ENCODE data around the gene MUC21.

DNA sequence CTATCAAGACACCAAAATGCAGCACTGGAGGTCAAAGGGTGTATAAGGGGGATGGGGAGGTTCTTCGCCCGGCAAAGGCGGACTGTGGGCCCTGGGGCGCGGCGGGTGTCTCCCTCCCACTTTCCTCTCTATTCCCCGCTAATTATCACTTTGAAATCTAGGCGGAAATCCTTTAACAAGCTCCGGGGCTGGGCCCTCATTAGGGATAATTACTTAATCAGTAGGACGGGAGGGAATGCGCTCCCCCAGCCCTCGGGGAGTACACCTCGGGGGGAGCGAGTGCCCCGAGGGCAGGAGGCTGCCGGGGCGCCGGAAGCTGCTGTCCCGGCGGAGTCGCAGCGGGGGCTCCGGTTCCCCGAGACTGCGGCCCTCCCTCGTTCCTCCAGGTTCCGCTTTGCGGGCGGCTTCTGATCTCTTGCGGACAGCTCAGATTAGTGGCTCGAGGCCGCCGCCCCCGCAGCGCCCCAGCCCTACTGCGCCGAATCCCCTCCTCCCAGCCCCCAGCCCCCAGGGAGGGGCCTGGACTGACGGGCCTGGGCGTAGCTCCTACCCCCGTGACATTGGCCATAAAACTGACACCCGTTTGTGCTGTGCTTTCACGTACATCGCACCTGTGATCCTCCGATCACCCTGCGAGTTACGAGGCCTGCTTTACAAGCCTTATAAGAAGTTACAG, 28.0 kb upstream of the MUC21 start:
- TF ChIP-seq, protein P1, sequence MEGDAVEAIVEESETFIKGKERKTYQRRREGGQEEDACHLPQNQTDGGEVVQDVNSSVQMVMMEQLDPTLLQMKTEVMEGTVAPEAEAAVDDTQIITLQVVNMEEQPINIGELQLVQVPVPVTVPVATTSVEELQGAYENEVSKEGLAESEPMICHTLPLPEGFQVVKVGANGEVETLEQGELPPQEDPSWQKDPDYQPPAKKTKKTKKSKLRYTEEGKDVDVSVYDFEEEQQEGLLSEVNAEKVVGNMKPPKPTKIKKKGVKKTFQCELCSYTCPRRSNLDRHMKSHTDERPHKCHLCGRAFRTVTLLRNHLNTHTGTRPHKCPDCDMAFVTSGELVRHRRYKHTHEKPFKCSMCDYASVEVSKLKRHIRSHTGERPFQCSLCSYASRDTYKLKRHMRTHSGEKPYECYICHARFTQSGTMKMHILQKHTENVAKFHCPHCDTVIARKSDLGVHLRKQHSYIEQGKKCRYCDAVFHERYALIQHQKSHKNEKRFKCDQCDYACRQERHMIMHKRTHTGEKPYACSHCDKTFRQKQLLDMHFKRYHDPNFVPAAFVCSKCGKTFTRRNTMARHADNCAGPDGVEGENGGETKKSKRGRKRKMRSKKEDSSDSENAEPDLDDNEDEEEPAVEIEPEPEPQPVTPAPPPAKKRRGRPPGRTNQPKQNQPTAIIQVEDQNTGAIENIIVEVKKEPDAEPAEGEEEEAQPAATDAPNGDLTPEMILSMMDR (IDR thresholded peaks at IDR 0.05; ENCODE audit: low read length): no peak
- TF ChIP-seq EZH2 (optimal IDR thresholded peaks at IDR 0.05; ENCODE audit: low read depth, low read length): no peak

Data from MM.1S (cell line).